WTC11 (cell line): ENCODE measurements around the gene NCKAP5L. TPM values are rescaled to one million over a fixed set of nuclear protein-coding genes. Genes with fewer than 3 reads are reported as not detected.
A peak's percentile ranks its signal among the peaks of the same experiment; 100 is the strongest.

Experiments
- ATAC-seq: fragments of 200-7000 bp; cut with Tn5 transposase; 2 replicates; pipeline ENCODE4 v1.10.0; 2021; ENCODE audit warnings: mild to moderate bottlenecking, moderate library complexity
- CTCF ChIA-PET: fragments of 300-600 bp; sonication (Branson Sonifier 250); formaldehyde crosslinking; loops from one replicate; lab custom pipeline; 2021; ENCODE audit warnings: antibody characterized with exemption; lab: Charles Lee
- POLR2A ChIA-PET: fragments of 350-600 bp; sonication (Branson Sonifier 250); formaldehyde crosslinking; loops from one replicate; lab custom pipeline; 2021; ENCODE audit warnings: antibody characterized with exemption; lab: Charles Lee
- DNase-seq: peaks from one replicate; pipeline ENCODE4 v3.0.0; 2021; ENCODE audit warnings: low spot score
- H3K27ac Mint-ChIP-seq: 2 replicates; pipeline ENCODE4 v1.8.0; 2021; ENCODE audit warnings: mixed read lengths
- H3K27me3 Mint-ChIP-seq: 2 replicates; pipeline ENCODE4 v1.8.0; 2021; ENCODE audit warnings: low read depth, mild to moderate bottlenecking, moderate library complexity, mixed read lengths
- H3K36me3 Mint-ChIP-seq: 2 replicates; pipeline ENCODE4 v1.8.0; 2021; ENCODE audit warnings: mixed read lengths
- H3K4me1 Mint-ChIP-seq: 2 replicates; pipeline ENCODE4 v1.8.0; 2022; ENCODE audit warnings: mixed read lengths
- H3K4me3 Mint-ChIP-seq: 2 replicates; pipeline ENCODE4 v1.8.0; 2021; ENCODE audit warnings: mild to moderate bottlenecking, moderate library complexity, mixed read lengths
- H3K9me3 Mint-ChIP-seq: 2 replicates; pipeline ENCODE4 v1.8.0; 2021; ENCODE audit warnings: mixed read lengths
- ATF1 ChIP-seq: sonication (generic); formaldehyde crosslinking; IDR thresholded peaks from 2 replicates; pipeline ENCODE4 v1.8.1; 2023; ENCODE audit warnings: mild to moderate bottlenecking, moderate library complexity, missing genetic modification reagents
- ETV6 ChIP-seq: sonication (generic); formaldehyde crosslinking; IDR thresholded peaks from 2 replicates; pipeline ENCODE4 v1.8.1; 2022; ENCODE audit warnings: mild to moderate bottlenecking, missing genetic modification reagents
- FOXJ3 ChIP-seq: sonication (generic); formaldehyde crosslinking; IDR thresholded peaks from 2 replicates; pipeline ENCODE4 v1.9.0; 2021; ENCODE audit warnings: missing genetic modification reagents, mild to moderate bottlenecking, borderline replicate concordance
- GABPB1 ChIP-seq: sonication (generic); formaldehyde crosslinking; IDR thresholded peaks from 2 replicates; pipeline ENCODE4 v1.8.1; 2023; ENCODE audit warnings: mild to moderate bottlenecking, missing genetic modification reagents
- NFATC4 ChIP-seq: fragments of 250-450 bp; sonication (Bioruptor Pico); IDR thresholded peaks from 2 replicates; pipeline ENCODE4 v1.9.0; 2021; ENCODE audit warnings: mild to moderate bottlenecking
- SMAD4 ChIP-seq: sonication (generic); formaldehyde crosslinking; IDR thresholded peaks from 2 replicates; pipeline ENCODE4 v1.8.0; 2022; ENCODE audit warnings: mild to moderate bottlenecking, missing genetic modification reagents
- ZNF281 ChIP-seq: sonication (generic); formaldehyde crosslinking; IDR thresholded peaks from 2 replicates; pipeline ENCODE4 v1.8.0; 2023; ENCODE audit warnings: mild to moderate bottlenecking, missing genetic modification reagents
- total RNA-seq: library from RNA; stranded (reverse); gene quantifications from 3 replicates; pipeline ENCODE4 v1.2.3, GENCODE V29; 2021
- TF ChIP-seq, protein P1 (sequence below): sonication (generic); formaldehyde crosslinking; IDR thresholded peaks from 2 replicates; pipeline ENCODE4 v1.8.0; 2023; ENCODE audit warnings: missing genetic modification reagents, mild to moderate bottlenecking, borderline replicate concordance
- TF ChIP-seq, protein P2 (sequence below): fragments of 250-450 bp; sonication (Bioruptor Pico); conservative IDR thresholded peaks from 2 replicates; pipeline ENCODE4 v1.9.0; 2021; ENCODE audit warnings: mild to moderate bottlenecking

The NCKAP5L gene
- total RNA-seq, 1 experiment from 2014 or later = 27.8 TPM

DNA sequence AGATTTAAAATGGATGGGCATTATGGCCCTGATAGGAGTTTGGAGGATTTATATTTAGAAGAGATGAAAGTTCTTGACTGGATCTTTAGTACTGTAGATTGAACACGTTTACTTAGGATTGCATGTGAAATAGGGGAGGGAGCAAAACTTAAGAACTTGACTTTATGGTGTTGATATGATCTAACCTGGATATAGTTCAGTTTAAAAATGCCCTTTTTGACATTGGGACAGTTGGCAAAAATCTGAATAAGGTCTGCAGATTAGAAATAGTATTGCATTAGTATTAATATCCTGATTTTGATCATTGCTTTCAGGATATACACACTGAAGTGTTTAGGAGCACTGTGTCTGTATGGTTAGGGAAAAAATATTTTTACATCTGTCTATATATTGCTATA, 77.2 kb downstream of the NCKAP5L start:
- H3K36me3 Mint-ChIP-seq = peaks cover 40% of the 10 kb centered on the region
- H3K27ac Mint-ChIP-seq = peak overlapping the region; percentile 2
- no peaks in the 10 kb centered on the region for H3K27me3 Mint-ChIP-seq
- peaks cover 29% of the 10 kb centered on the region for H3K4me1 Mint-ChIP-seq
- no peaks in the 10 kb centered on the region for H3K9me3 Mint-ChIP-seq
- POLR2A ChIA-PET = no interaction called here
- no peak for ATAC-seq
- no peak overlapping the region for H3K4me3 Mint-ChIP-seq
- CTCF ChIA-PET = interaction anchor here (0.7 kb wide), 2 partner anchors 94 to 104 kb away, joined by 3 to 4 read pairs; no protein-coding TSS in a partner anchor
- no peak for TF ChIP-seq ZNF281 (CRISPR knock-in tag)
- TF ChIP-seq, protein P1, sequence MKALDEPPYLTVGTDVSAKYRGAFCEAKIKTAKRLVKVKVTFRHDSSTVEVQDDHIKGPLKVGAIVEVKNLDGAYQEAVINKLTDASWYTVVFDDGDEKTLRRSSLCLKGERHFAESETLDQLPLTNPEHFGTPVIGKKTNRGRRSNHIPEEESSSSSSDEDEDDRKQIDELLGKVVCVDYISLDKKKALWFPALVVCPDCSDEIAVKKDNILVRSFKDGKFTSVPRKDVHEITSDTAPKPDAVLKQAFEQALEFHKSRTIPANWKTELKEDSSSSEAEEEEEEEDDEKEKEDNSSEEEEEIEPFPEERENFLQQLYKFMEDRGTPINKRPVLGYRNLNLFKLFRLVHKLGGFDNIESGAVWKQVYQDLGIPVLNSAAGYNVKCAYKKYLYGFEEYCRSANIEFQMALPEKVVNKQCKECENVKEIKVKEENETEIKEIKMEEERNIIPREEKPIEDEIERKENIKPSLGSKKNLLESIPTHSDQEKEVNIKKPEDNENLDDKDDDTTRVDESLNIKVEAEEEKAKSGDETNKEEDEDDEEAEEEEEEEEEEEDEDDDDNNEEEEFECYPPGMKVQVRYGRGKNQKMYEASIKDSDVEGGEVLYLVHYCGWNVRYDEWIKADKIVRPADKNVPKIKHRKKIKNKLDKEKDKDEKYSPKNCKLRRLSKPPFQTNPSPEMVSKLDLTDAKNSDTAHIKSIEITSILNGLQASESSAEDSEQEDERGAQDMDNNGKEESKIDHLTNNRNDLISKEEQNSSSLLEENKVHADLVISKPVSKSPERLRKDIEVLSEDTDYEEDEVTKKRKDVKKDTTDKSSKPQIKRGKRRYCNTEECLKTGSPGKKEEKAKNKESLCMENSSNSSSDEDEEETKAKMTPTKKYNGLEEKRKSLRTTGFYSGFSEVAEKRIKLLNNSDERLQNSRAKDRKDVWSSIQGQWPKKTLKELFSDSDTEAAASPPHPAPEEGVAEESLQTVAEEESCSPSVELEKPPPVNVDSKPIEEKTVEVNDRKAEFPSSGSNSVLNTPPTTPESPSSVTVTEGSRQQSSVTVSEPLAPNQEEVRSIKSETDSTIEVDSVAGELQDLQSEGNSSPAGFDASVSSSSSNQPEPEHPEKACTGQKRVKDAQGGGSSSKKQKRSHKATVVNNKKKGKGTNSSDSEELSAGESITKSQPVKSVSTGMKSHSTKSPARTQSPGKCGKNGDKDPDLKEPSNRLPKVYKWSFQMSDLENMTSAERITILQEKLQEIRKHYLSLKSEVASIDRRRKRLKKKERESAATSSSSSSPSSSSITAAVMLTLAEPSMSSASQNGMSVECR (CRISPR knock-in tag) = no peak
- no peak for TF ChIP-seq ATF1 (CRISPR knock-in tag)
- no peak for TF ChIP-seq SMAD4
- TF ChIP-seq, protein P2, sequence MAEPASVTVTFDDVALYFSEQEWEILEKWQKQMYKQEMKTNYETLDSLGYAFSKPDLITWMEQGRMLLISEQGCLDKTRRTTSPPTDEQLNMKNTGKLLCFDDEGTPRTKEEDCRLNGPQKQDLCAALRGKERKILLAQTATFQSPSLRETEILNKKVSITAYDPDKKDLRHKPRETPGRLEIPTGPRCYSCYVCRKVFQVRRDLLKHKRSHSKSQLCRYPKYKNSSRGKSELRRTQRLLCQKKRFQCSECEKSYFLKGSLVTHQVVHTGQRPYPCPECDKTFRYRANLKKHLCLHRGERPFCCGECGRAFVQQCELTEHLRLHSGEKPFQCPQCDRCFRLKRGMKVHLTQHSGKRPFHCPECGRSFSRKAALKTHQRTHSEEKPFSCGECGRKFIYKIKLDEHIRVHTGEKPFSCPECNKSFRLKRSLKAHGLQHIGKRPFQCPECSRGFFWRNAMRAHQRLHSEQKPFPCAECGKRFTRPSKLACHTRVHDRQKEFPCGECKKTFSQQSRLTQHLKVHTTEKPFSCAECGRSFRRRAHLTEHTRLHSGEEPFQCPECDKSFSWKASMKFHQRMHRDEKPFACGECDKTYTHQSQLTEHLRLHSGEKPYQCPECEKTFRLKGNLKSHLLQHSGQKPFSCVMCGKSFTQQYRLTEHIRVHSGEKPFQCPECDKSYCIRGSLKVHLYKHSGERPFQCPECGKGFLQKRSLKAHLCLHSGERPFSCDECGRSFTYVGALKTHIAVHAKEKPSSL (CRISPR knock-in tag) = no peak
- TF ChIP-seq NFATC4 (CRISPR knock-in tag) = no peak
- no peak for DNase-seq

DNA sequence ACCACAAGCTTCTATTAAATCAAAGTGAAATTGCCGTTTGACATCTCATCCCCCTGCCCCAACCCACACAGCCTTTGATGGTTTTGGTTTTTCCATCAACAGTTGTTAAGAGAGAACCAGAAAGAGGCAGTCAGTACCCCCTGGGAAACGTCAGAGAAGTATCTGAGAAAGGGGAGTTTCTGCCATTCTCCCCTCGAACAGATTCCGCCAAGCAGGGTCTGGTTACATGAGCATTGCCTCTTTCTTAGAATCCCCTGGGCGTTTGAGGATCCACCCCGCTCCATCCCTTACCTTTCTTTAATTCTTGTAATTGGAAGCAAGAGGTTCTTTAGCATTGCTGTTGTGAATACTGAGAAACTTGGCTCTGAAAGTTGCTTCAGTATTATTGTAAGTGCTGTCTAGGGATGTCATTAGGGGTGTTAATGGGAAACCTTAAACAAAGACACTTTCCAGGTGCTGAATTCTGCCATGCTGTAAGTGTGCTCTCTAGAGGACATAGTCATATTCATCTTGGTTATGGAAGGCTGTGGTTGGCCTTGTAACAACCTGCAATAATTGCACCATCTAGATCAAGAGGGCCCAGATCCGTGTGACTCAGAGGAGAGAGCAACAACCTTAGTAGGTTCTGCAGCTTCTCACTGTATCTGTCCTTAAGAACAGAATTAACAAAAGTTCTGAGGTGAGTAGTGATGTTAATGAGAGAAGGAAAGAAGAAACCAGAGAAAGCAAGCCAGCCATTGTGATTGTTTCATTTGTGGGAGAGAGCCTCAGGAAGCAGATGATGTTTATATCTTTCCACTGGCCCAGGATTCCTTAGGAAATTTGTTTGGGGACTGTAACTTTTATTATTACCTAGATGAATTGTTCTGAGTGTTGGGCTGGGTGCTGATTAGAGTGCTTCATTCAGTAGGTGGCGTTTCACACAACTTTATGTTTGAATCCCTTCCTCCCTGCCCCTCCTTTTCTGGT, 77.9 kb downstream of the NCKAP5L start:
- H3K36me3 Mint-ChIP-seq = peaks cover 34% of the 10 kb centered on the region

More for the DNA sequence above, 77.9 kb downstream of the NCKAP5L start:
- H3K27me3 Mint-ChIP-seq = no peaks in the 10 kb centered on the region
- peak; percentile 46 for ATAC-seq
- peak overlapping the region; percentile 2; the same call in 1 of the 2 replicates for H3K4me3 Mint-ChIP-seq
- H3K27ac Mint-ChIP-seq = peak overlapping the region; percentile 87
- peaks cover 29% of the 10 kb centered on the region for H3K4me1 Mint-ChIP-seq
- TF ChIP-seq ATF1 (CRISPR knock-in tag) = no peak
- TF ChIP-seq ETV6 (CRISPR knock-in tag) = no peak
- no peak for TF ChIP-seq FOXJ3 (CRISPR knock-in tag)
- TF ChIP-seq GABPB1 (CRISPR knock-in tag) = peak; percentile 98
- no peak for TF ChIP-seq ZNF281 (CRISPR knock-in tag)
- TF ChIP-seq, all 79 proteins: peak for 1
- CTCF ChIA-PET = interaction anchor here (1.0 to 1.5 kb wide), 2 partner anchors 9 to 116 kb away, joined by 3 to 5 read pairs; partner anchors contain the start of gene TMBIM6
- no peak for DNase-seq
- H3K9me3 Mint-ChIP-seq = no peaks in the 10 kb centered on the region
- POLR2A ChIA-PET = no interaction called here
